ENCODE measurements around the gene ITCH. TPM values are rescaled to one million over a fixed set of nuclear protein-coding genes. Genes with fewer than 3 reads are reported as not detected.
A peak's percentile ranks its signal among the peaks of the same experiment; 100 is the strongest.

ITCH gene
- total and polyA plus RNA-seq, 4 donors, result 9.3 to 68.1 (median 30.4) TPM

DNA sequence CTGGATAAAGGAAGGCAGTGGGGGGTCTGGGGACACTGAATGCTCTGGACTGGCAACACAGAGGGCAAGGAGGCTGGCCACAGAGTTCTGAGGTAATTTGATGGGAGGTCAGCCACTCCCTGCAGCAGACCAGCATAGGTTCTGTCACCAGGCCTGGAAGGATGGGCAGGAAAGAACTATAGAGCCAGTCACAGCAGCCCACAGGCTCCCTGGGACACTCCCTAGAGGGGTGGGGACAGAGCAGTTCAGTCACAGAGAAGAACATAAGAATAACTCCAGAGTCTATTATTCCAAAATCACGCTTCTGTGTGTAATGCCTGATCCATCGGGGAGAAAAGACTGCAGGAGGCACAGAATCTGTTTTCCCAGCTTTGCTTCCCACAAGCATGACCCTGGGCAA, 172.8 kb downstream of the ITCH start:
- Histone ChIP-seq H3K27ac (ENCODE audit: low read depth in 1 of 2, low read length in 1 of 2) (no peak overlapping the region), H3K36me3 (ENCODE audit: control insufficient read depth in 4 of 4, insufficient read depth in 4 of 4, low read length in 4 of 4) (peaks cover 7 to 52% (median 37%) of the 10 kb centered on the region in 4 donors), H3K9ac (ENCODE audit: insufficient read depth in 1 of 2, low read length in 2 of 2) (no peak overlapping the region), H3K27me3 (ENCODE audit: control insufficient read depth in 3 of 3, insufficient read depth in 3 of 3, low read length in 2 of 3) (no peaks in the 10 kb centered on the region), H3K4me1 (ENCODE audit: control insufficient read depth in 5 of 5, insufficient read depth in 5 of 5, low read length in 5 of 5) (no peaks in the 10 kb centered on the region), H3K4me3 (no peak overlapping the region), H3K9me3 (ENCODE audit: control insufficient read depth in 4 of 4, insufficient read depth in 3 of 4, low read length in 3 of 4) (peaks cover 0 to 2% (median 0%) of the 10 kb centered on the region in 4 donors)
- no peak for ATAC-seq (ENCODE audit: insufficient read depth, low FRiP score)
- DNase-seq, result no peak
- WGBS, 2 donors, result 95 to 97% methylated on average over 2 of the region's 2 CpGs
- TF ChIP-seq, protein P1, sequence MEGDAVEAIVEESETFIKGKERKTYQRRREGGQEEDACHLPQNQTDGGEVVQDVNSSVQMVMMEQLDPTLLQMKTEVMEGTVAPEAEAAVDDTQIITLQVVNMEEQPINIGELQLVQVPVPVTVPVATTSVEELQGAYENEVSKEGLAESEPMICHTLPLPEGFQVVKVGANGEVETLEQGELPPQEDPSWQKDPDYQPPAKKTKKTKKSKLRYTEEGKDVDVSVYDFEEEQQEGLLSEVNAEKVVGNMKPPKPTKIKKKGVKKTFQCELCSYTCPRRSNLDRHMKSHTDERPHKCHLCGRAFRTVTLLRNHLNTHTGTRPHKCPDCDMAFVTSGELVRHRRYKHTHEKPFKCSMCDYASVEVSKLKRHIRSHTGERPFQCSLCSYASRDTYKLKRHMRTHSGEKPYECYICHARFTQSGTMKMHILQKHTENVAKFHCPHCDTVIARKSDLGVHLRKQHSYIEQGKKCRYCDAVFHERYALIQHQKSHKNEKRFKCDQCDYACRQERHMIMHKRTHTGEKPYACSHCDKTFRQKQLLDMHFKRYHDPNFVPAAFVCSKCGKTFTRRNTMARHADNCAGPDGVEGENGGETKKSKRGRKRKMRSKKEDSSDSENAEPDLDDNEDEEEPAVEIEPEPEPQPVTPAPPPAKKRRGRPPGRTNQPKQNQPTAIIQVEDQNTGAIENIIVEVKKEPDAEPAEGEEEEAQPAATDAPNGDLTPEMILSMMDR (IDR thresholded peaks at IDR 0.05; ENCODE audit: control extremely low read depth, extremely low read depth), result no peak

DNA sequence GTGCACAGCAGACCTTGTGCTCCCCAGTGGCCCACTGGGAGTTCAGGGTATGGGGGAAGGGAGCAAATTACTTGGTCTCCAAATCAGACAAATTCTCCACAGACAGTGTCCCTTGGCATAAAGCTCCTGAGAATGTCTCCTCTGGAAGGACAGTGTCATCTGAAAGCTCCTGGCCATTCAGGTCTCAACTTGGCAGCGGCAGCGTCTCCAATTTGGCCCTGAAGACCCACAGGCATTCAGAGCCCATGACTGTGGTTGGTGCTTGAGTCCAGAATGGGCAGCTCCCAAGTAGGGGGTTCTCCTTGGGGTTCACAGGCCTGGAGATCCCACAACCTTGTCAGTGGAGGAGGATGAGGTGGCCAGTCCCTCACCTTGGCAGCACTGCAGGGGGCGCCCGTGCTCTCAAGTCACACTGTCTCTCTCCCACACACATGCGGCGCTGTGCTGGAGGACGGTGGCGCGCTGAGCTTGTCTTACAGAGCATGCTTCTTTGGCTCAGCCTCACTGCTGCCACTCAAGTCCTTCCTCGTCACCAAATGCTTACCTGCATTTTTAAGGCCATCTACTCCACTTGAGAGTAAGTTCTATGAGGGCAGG, 173.8 kb downstream of the ITCH start:
- no peak overlapping the region for H3K9ac ChIP-seq (ENCODE audit: insufficient read depth in 1 of 2, low read length in 2 of 2)
- H3K27me3 ChIP-seq (ENCODE audit: control insufficient read depth in 3 of 3, insufficient read depth in 3 of 3, low read length in 2 of 3), result no peaks in the 10 kb centered on the region
- TF ChIP-seq, protein P1 (IDR thresholded peaks at IDR 0.05; ENCODE audit: control extremely low read depth, extremely low read depth), result no peak
- ATAC-seq (ENCODE audit: insufficient read depth, low FRiP score), result no peak
- peaks cover 7 to 58% (median 37%) of the 10 kb centered on the region in 4 donors for H3K36me3 ChIP-seq (ENCODE audit: control insufficient read depth in 4 of 4, insufficient read depth in 4 of 4, low read length in 4 of 4)
- H3K9me3 ChIP-seq (ENCODE audit: control insufficient read depth in 4 of 4, insufficient read depth in 3 of 4, low read length in 3 of 4), result peaks cover 0 to 2% (median 0%) of the 10 kb centered on the region in 4 donors
- H3K27ac ChIP-seq (ENCODE audit: low read depth in 1 of 2, low read length in 1 of 2), result no peak overlapping the region
- peak in 1 of 3 donors; percentile 19 for DNase-seq
- no peaks in the 10 kb centered on the region for H3K4me1 ChIP-seq (ENCODE audit: control insufficient read depth in 5 of 5, insufficient read depth in 5 of 5, low read length in 5 of 5)
- no peak overlapping the region for H3K4me3 ChIP-seq
- WGBS, 2 donors, result 78 to 84% methylated on average over 8 to 10 of the region's 10 CpGs

DNA sequence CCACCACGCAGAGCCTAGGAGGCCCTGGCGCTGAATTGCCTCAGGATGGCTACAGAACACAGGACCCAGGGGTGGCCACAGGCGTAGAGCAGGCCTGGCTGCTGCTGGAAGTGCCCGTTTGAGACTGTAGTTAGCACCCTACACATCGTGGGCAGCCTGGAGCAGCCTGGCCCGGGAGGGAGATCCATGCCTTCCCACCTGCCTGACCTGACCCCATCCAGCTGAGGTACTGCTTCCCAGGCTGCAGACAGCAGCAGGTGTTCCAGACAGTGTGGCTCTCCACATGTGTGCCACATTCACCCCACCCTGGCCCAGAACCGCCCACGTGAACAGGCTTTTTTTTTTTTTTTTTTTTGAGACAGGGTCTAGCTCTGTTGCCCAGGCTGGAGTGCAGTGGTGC, 174.6 kb downstream of the ITCH start:
- DNase-seq (no peak), ATAC-seq (ENCODE audit: insufficient read depth, low FRiP score) (no peak)
- Histone ChIP-seq H3K4me3 (no peak overlapping the region), H3K27me3 (ENCODE audit: control insufficient read depth in 3 of 3, insufficient read depth in 3 of 3, low read length in 2 of 3) (no peaks in the 10 kb centered on the region), H3K36me3 (ENCODE audit: control insufficient read depth in 4 of 4, insufficient read depth in 4 of 4, low read length in 4 of 4) (peaks cover 7 to 62% (median 36%) of the 10 kb centered on the region in 4 donors), H3K4me1 (ENCODE audit: control insufficient read depth in 5 of 5, insufficient read depth in 5 of 5, low read length in 5 of 5) (no peaks in the 10 kb centered on the region), H3K27ac (ENCODE audit: low read depth in 1 of 2, low read length in 1 of 2) (no peak overlapping the region), H3K9ac (ENCODE audit: insufficient read depth in 1 of 2, low read length in 2 of 2) (no peak overlapping the region), H3K9me3 (ENCODE audit: control insufficient read depth in 4 of 4, insufficient read depth in 3 of 4, low read length in 3 of 4) (peaks cover 0 to 2% (median 0%) of the 10 kb centered on the region in 4 donors)
- WGBS, 2 donors, result 92 to 94% methylated on average over 8 of the region's 8 CpGs
- TF ChIP-seq, protein P1 (IDR thresholded peaks at IDR 0.05; ENCODE audit: control extremely low read depth, extremely low read depth), result no peak
